ENCODE data around the gene AMOTL1.

DNA sequence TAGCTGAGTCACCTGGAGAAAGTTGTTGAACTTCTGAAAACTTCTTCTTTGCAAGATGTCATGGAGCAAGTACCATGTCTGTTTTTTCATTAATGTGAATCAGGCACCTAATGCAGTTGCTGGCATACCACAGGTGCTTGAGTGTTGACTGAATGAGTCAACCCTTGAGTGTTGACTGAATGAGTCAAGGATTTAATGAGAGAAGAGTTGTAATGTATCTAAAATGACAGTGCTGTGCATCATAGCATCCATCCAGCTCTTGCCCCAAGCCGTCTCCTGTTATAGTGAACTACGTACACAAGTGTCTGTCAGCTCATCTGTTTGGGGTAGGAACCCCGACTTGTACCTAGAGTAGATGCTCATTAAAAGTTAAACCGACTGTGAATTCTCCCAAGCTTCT is 112.1 kb downstream of the AMOTL1 start:
- TF ChIP-seq POLR2AphosphoS5 (IDR thresholded peaks at IDR 0.05; ENCODE audit: low read depth, low read length) (no peak), SPI1 (IDR thresholded peaks at IDR 0.05; ENCODE audit: low read depth, low read length) (no peak)
